ENCODE data around the gene CCDC88C. TPM values are rescaled to one million over a fixed set of nuclear protein-coding genes. Genes with fewer than 3 reads are reported as not detected.
A peak's percentile ranks its signal among the peaks of the same experiment; 100 is the strongest.

The CCDC88C gene
- total RNA-seq, 1 donor from 2014 or later: 3.6 TPM

DNA sequence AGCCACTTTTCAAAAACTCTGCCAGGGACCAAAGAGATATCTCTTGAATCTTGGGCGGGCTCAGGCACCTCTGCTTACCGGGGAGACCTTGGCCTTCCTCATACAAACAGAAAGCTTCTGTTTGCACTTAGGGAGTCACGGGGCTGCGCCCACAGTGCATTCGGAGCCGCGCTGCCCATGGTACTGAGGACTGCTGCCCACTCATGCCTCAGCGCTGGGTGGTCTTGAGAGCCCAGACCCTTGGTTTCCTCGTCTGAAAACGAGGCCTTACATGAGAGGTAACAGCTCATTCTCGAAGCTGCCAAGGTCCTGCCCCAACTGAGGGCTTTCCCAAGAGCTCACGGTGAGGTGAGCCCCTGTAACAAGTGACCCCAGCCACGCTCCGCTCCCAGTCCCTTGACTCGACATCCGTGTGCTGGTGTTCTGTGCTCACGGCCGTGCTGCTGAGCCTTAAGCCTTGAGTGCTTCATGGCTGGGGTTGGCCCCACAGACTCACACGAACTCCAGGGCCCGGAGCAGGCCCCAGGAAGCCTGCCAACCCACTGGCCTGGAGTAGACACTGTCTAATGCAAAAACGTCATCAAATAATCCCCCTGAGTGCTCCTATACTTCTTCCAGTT is 125.7 kb downstream of the CCDC88C start:
- intact Hi-C loops (cut with DNase I): no loop called here
- no peak for ATAC-seq
- DNase-seq (ENCODE audit: missing footprints): no peak

- no peak for DNase-seq (ENCODE audit: missing footprints)
- intact Hi-C loops (cut with DNase I): no loop called here
- ATAC-seq: no peak
Observed at GRCh38 chr14:91290986-91291385, 126.6 kb downstream of the CCDC88C start.

GRCh38 chr14:91289464-91289863 is 128.2 kb downstream of the CCDC88C start:
- ATAC-seq: no peak
- intact Hi-C loops (cut with DNase I): no loop called here
- no peak for DNase-seq (ENCODE audit: missing footprints)

GRCh38 chr14:91288876-91289275 is 128.7 kb downstream of the CCDC88C start:
- intact Hi-C loops (cut with DNase I): no loop called here
- DNase-seq (ENCODE audit: missing footprints) (no peak), ATAC-seq (no peak)

DNA sequence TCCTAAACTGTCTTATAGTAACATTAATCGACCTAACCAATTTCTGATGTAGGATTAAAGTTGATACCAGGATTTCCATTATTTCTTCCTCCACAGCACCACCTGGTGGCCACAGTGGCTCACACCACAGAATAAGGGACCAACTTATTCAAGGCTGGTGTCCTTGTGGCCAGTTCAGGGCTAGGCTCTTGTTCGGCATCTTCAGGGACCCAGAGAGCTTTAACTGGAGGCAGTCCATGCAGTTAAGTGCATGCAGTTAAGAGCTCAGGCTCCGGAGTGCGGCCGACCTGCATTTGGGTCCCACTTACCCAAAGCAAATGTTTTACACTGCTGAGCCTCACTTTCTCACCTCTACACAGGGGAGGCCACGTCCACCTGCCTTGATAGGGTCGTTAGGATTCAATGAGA is 131.1 kb downstream of the CCDC88C start:
- intact Hi-C loops (cut with DNase I): loop anchor here (2.0 kb wide), 1 partner anchor 110 kb away; no protein-coding TSS in a partner anchor
- ATAC-seq (peak; percentile 64), DNase-seq (ENCODE audit: missing footprints) (peak; percentile 79)

DNA sequence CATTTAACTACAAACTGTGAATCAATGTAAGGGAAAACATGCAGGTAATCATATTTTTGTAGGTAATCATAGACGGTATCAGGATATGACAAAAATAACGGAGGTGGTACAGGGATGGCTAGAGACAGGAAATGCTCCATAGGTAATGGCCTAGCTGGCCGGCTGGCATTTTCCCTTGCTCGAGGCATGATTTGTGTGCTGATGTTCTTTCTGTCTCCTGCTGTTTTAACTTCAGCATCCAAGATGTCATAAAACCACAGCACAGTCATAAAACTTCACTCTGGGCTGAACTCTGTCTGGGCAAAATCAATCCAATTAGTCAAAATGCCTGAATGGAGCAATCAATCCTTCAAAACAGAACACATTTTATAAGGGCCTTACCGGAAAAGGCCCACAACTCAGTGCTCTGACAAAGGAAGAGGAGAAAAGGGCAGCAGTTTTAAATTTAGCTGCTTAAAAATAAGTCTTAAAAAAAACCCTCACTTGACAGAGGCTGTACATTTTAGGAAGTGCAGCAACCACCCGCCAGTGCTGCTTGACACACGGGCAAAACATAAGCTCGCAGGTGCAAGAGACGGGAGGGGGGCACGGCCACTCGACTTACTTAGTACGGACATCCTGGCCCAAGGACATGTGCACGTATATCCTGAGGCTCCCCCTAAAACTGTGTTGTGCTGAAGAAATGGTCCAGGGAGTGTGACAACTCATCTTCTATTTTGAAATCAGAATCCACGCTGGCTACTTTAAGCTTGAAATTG is 132.7 kb downstream of the CCDC88C start:
- DNase-seq (ENCODE audit: missing footprints) (no peak), ATAC-seq (no peak)
- intact Hi-C loops (cut with DNase I): loop anchor here (2.0 kb wide), 1 partner anchor 382 kb away; no protein-coding TSS in a partner anchor

- intact Hi-C loops (cut with DNase I): loop anchor here (2.0 kb wide), 1 partner anchor 381 kb away; no protein-coding TSS in a partner anchor
- no peak for DNase-seq (ENCODE audit: missing footprints)
- peak; percentile 66 for ATAC-seq
Observed at GRCh38 chr14:91284146-91284790, 133.4 kb downstream of the CCDC88C start.

- ATAC-seq (no peak), DNase-seq (ENCODE audit: missing footprints) (no peak)
- intact Hi-C loops (cut with DNase I): loop anchor here (2.0 kb wide), 1 partner anchor 381 kb away; no protein-coding TSS in a partner anchor
Observed at GRCh38 chr14:91283666-91284065, 134.0 kb downstream of the CCDC88C start.

DNA sequence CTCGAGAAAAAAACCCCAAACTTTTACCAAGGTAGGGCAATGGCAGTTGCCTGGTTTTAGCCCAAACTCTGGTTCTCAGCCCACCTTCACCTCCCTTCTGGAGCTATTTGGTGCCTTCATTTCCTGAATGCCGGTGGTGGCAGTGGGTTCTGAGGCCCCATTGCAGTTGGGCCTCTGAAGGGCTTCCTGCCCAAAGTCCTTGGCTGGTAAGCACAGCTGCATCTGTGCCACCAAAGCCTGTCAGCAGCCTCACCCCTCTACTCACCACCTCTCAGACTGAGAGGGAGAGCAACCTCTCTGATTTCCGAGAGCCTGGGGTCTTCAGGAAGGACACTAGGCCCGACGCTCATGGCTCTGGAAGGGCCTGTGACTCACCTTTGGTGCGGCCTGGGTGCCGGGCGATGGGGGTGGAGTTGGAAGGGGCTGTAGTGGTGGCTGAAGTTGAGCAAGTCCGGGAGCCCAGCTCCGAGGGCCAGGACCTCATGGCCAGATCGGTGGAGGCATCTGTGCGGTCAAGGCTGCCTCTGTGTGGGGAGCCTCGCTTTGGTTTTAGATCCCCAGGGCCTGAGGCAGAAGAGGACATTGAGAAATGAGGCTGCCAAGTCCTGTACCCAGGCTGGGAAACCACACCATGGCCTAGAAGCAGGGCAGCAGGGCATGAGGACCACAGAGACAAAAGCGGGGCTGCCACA is 134.5 kb downstream of the CCDC88C start:
- DNase-seq (ENCODE audit: missing footprints) (no peak), ATAC-seq (no peak)
- intact Hi-C loops (cut with DNase I): no loop called here

DNA sequence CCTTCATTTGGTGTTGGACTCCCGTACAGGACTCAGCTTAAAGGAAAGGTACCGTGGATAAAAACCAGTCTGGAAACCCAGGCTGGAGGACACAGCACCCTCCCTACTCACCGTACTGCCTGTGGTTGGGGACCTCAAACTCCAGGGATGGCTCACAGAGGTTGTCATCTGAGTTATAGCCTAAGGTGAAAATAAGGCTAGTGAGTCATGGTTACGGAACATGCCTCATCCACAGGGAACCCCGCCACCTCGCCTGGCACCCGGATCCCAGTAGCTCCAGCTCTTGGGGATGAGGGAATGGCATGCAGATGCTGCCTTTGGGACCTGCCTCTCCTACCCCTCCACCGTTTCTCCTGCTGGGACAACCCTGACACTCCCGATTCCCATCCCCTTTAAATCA is 136.3 kb downstream of the CCDC88C start:
- DNase-seq (ENCODE audit: missing footprints) (no peak), ATAC-seq (no peak)
- intact Hi-C loops (cut with DNase I): no loop called here

GRCh38 chr14:91280129-91280528 is 137.5 kb downstream of the CCDC88C start:
- ATAC-seq (no peak), DNase-seq (ENCODE audit: missing footprints) (no peak)
- intact Hi-C loops (cut with DNase I): no loop called here

DNA sequence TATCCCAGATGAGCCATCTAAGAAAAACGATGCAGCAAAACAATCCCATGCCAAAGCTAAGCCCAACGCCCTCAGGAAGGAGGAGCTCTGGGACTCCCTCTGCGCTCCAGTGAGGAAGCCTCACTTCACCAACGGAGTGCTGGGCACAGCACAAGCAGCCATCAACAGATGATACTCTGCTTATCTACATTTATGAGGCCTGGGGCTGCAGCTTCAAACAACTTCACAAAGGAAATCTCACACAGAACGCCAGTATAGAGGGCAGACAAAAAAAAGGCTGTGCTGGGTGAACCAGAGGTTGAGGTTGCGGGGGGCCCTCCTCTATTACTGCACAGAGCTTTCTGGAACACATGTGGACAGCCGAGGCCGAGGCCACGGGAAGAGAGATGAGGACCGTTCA is 138.3 kb downstream of the CCDC88C start:
- DNase-seq (ENCODE audit: missing footprints) (no peak), ATAC-seq (no peak)
- intact Hi-C loops (cut with DNase I): no loop called here

DNA sequence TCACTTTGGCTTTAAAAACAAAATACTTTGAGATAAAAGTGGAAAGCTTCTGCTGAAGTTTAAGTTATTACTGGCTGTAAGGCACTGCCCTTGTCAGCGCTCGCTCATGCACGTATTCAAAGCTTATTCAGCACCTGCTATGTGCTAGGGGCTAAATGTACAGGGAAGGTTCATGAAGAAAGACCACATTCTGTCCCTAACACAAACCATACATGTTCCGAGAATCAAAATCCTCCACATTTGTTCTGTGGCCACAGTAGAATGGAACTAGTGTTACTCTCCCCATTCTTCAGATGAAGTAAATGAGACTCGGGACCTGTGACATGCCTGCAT is 139.3 kb downstream of the CCDC88C start:
- DNase-seq (ENCODE audit: missing footprints) (no peak), ATAC-seq (no peak)
- intact Hi-C loops (cut with DNase I): no loop called here

DNA sequence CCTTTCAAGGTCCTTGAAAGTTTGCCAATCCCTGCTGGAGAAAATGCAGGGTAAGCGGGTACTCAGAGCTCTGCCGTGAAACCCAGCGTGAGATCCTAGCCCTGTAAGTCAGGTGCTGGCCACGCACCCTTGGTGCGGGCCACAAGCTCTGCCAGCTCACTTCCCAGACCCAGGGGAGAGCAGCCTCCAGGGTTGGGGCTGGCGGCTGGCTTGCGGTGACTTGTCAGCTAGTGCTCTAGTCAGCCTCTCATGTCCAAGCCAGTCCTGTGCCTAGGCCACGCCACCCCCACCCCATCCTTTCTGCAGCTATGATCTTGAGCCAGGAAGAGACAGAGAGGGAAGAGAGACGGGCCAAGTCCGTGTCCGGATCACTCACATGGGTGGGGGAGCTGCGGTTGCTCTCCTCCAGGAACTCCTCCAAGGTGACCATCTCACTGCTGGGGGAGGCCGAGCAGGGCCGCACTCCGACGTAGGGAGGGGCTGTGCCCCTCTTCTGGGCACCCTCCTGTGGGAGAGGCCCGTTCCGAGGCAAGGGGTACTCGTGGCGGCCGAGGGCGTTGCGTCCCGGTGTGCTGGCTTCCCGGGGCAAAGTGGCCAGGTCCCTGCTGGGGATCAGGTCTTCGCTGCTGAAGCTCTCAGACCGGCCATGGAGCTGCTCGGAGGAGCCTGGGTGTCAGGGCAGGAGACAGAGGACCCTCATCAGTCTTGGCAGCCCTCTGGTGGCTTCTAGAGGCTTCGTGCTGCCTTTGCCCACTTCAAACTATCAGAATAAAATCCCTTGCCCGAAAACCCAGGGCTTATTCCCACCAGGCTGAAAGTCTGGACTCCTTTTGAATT is 139.9 kb downstream of the CCDC88C start:
- DNase-seq (ENCODE audit: missing footprints): no peak
- intact Hi-C loops (cut with DNase I): no loop called here

DNA sequence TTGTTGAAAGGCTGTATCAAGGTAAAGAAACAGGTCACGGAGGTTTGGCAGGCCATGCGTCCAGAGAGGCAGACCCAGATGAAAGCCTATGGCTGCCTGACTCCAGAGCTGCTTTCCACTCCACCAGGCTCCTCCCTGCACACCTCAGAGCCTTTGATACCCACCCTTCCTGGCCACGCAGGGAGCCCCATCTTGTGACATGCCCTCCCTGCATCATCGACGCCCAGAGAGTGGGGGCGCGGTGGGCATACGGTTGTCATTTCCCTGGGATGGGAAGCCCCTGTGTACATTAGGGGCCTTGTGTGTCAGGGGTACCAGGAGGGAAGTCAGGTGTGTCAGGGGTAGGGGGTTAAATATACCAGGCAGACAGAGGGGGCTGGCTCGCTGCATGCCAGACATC is 142.8 kb downstream of the CCDC88C start:
- ATAC-seq: no peak
- intact Hi-C loops (cut with DNase I): no loop called here
- DNase-seq (ENCODE audit: missing footprints): no peak

More for the DNA sequence above, 139.9 kb downstream of the CCDC88C start:
- no peak for ATAC-seq

DNA sequence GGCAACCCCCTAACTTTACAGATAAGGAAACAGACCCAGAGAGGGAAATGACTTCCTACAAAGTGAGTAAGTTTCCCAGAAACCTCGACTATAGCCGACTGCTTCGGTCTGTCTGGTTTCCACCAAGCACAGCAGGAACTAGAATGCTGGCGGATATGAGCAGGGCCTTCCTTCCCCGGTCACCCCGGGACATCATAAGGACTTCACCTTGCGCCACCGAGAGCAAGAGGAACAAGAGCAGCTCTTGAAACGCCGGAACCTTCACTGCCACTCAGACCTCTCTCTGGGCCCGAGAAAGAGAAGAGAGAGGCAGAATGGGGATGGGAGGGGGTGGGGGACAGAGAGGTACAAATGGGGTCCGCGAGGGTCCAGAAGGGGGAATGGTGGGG is 143.7 kb downstream of the CCDC88C start:
- no peak for DNase-seq (ENCODE audit: missing footprints)
- no peak for ATAC-seq
- intact Hi-C loops (cut with DNase I): no loop called here

DNA sequence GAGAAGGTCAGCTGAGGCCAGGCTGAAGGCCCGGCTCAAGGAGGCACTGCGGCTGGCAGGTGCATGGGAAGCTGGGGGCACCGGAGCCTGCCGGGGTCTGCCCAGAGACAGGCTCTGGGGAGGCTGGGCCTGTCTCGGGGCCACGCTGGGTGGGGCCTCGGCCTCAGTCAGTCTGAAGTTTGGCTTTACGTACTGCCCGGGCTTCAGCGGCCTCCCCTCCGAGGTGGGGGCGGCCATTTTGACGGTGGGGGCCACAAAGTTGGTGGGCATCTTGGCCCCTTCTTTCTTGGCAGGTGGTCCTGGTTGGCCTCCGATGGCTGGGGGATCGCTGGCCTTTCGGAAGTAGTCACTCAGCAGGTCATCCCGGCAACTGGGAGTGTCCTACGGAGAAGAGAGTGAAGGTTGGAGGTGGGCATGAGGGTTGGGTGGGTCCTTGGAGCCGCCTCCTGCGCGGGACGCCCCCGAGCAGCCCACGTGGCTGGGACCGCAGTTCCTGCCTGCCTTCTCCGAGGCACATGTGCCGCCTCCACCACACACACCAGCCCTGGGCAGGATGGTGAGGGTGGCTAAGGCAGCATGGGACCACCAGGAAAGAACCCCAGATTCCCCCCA is 144.2 kb downstream of the CCDC88C start:
- intact Hi-C loops (cut with DNase I): no loop called here
- no peak for ATAC-seq
- no peak for DNase-seq (ENCODE audit: missing footprints)

Data from Right ventricle myocardium inferior (tissue), 1 donor.